ENCODE results near the gene ACCS. TPM values are rescaled to one million over a fixed set of nuclear protein-coding genes. Genes with fewer than 3 reads are reported as not detected.

The ACCS gene
- total and polyA plus RNA-seq, 9 of the 15 experiments (the other 6 are each of a cell fraction or from before 2014, with no cell fraction given): 4.2 to 25.9 (median 16.3) TPM

DNA sequence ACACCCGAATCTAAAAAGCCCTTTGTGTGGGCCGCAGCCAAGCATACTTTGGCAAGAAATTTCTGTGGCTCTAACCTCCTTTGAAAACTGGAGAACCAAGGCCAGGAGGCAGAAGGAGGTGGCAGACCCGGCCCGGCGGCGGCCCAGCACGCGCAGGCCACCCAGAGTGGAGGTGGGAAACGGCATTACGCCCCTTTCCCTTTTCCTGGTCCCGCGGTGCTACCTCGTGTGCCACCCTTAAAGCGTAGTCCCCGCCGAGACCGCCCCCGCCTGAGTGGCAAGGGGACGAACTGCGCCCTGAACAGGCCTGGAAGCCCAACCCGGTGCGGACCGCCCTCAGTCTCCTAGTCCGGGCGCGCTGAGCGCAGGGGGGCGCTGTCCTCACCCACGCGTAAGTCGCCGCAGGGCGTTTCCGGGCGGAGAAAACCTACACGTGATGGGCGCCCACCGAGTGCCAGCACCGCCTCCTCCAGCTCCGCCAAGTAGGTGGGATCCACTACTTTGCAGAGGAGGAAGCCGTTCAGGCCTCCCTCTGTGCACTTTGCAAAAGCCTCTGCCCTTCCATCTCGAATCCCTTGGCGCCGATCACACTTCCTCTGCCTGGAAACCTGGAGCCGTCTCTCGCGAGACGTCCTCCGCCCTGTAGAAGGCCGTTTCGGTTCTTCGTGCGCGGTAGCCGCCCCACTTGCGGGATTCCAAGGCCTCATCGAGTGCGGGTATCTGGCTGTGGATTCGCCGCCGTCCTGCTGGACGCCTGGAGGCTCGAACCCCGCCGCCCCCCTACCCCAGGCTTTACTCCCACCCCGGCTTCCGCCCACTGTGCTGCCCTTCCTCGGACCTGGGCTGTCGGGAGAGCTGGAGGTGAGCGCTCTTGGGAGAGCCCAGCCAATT lies at the start of gene ACCS (continued):
- TF ChIP-seq PRDM10 (IDR thresholded peaks at IDR 0.05; ENCODE audit: partially characterized antibody) (peak; percentile 50), FIP1L1 (IDR thresholded peaks at IDR 0.05; ENCODE audit: low read depth, low read length, poor library complexity, severe bottlenecking) (no peak), NFXL1 (CRISPR knock-in tag; IDR thresholded peaks at IDR 0.05) (no peak), KLF16 (IDR thresholded peaks at IDR 0.05) (no peak), ETS1 (conservative IDR thresholded peaks at IDR 0.05; ENCODE audit: control insufficient read depth, low read depth, low read length) (peak; percentile 80), THRAP3 (IDR thresholded peaks at IDR 0.05; ENCODE audit: borderline replicate concordance) (no peak), ZNF239 (CRISPR knock-in tag; IDR thresholded peaks at IDR 0.05) (no peak), MEF2D (tag; conservative IDR thresholded peaks at IDR 0.05; ENCODE audit: low read depth) (no peak), ESRRA (IDR thresholded peaks at IDR 0.05; ENCODE audit: borderline replicate concordance, low read depth) (peak; percentile 62), ZBTB49 (CRISPR knock-in tag; IDR thresholded peaks at IDR 0.05; ENCODE audit: borderline replicate concordance) (no peak), MNT (conservative IDR thresholded peaks at IDR 0.05) (peak; percentile 93 to 95), SIX5 (IDR thresholded peaks at IDR 0.05; ENCODE audit: borderline replicate concordance in 1 of 2, insufficient read depth in 1 of 2, low read depth in 1 of 2, low read length in 2 of 2) (no peak), BRCA1 (IDR thresholded peaks at IDR 0.05) (no peak), BRCA1 (CRISPR knock-in tag; IDR thresholded peaks at IDR 0.05) (no peak), CTCFL (IDR thresholded peaks at IDR 0.05; ENCODE audit: borderline replicate concordance, insufficient read depth, low read depth, low read length, poor library complexity, severe bottlenecking) (peak; percentile 94)
